ENCODE data around the gene FKBP15.
"Not testable (repeated sequence)": the region's sequence is repeated elsewhere in the genome, so short reads cannot be mapped to it uniquely, and the experiment has no call there.

FKBP15 gene

GRCh38 chr9:113178087-113178486 lies 43.0 kb downstream of the FKBP15 start:
- DNase-seq = no peak

- DNase-seq = no peak
Observed at GRCh38 chr9:113177251-113177650, 43.8 kb downstream of the FKBP15 start.

- no peak for DNase-seq
Observed at GRCh38 chr9:113176803-113177202, 44.3 kb downstream of the FKBP15 start.

DNA sequence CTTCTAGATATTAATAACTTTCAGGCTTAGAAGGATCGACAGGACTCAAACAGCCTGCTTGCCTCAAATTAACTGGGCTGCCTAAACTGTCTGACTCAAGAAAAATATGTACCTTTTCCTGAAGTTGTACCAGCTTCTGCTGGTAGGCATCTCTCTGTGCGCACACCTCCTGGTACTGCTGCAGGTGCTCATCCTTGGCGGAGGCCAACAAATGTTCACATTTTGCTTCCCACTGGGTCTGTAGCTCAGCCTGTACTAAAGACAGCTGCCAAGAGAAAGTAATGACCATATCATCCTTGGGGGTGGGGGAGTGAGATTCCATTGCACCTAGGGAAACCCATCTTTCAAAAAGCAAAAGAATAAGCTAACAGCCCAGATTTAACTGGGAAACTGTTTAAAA lies 47.7 kb downstream of the FKBP15 start:
- no peak for DNase-seq

DNA sequence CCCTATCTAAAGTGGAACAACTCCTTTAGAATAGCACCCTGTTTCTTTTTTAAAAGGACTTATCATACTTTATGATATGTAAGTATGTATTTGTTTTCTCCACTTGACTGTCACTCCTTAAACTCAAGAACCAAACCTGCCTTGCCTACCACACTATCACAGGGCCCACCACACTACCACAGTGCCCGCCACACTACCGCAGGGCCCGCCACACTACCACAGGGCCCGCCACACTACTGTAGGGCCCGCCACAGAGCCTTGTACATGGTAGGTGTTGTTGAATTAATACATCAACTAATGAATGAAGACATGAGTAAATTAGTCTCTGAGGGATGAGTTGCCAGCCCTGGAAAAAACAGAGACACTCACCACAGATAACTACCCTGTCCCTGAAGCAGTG lies 52.3 kb downstream of the FKBP15 start:
- no peak for DNase-seq

DNA sequence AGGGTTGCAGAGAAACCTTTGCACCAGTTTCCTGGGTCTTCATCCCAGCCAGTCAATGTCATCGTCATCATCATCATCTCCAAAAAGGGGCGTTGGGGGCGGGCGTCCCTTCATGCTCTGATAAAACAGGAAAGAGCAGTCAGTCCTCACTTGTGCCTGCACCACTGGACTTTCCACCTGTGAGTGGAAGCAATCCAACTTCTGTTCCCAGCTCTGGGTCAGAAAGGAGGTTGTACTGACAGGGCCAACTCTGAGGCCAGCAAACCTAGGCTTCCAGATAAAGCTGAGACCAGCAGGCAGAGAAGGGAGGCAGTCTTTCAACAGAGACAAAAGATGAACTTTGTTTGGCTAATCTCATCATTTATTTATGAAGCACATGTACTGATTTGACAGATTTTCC lies 55.0 kb downstream of the FKBP15 start:
- DNase-seq = no peak

GRCh38 chr9:113164536-113165300 lies 56.4 kb downstream of the FKBP15 start:
- DNase-seq = no peak

DNA sequence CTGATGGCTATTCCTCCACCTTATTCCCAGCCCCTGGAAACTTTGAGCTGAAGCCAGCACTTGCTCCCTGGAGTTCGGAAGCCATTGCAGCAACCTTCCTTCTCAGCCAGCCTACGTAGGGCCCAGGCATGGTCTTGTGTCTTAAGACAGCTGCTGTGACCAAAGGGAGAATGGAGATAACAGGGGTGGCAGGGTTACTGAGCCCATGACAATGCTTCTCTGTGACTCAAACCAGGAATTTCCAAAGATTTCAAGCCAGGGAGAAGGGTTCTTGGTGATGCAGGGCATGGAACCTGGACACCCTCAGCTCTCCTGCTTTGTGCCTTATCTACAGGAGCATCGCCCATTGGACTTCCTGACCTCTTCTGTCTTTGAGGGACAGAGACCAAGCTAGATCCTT lies 58.1 kb downstream of the FKBP15 start:
- no peak for DNase-seq

DNA sequence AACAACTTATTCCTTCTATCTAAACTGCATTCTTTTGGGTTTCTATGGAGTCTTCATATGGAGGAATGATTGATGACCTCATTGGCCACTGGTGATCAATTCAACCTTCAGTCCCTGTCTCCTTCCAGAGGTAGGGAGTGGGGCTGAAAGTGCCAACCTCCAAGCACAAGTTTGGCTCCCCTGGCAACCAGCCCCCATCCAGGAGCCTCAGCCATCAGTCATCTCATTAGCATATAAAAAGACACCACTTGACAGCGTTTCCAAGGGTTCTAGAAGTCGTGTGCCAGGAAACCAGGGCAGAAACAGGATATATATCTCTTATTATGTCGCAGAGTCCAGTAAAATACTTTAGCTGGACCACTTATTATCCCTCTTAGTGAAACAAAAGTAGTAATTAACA lies 60.5 kb downstream of the FKBP15 start:
- no peak for DNase-seq

DNA sequence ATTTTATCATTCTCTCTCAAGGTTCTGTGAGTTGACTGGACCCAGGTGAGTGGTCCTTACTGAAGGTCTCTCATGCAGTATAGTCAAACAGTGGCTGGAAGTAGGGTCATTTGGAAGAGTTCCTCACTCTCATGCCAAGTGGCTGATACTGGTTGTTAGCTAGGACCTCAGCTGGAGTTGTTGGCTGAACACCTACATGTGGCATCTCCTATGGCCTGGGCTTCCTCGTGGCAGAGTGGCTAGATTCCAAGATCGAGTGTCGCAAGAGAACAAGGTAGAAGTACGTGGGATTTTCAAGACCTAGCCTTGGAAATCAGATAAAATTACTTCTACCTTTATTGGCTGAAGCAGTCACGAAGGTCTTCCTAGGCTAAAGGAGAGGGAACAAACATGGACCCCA lies 62.6 kb downstream of the FKBP15 start:
- no peak for DNase-seq

DNA sequence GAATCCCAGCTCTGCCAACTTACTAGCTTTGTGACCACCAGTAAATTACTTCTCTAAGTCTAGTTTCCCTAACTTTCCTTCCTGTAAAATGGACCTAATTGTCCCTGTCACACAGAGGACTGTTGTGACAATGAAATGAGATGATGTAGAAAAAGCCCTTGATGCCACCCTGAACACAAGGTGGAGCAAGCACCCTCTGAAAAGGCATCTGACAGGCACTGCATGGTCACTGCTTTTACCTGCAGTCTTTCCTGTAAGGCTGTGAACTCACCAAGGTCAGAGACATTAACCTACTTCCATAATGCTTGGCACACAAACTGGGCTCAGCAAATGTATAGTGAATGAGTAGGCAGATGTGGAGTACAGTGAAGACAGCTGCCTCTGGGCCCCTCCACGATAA lies 64.2 kb downstream of the FKBP15 start:
- DNase-seq = peak in 1 of 2 experiments; percentile 7

GRCh38 chr9:113155911-113156588 lies 65.0 kb downstream of the FKBP15 start:
- no peak for DNase-seq

GRCh38 chr9:113154946-113155345 lies 66.1 kb downstream of the FKBP15 start:
- no peak for DNase-seq

- no peak for DNase-seq
Observed at GRCh38 chr9:113154471-113154870, 66.6 kb downstream of the FKBP15 start.

DNA sequence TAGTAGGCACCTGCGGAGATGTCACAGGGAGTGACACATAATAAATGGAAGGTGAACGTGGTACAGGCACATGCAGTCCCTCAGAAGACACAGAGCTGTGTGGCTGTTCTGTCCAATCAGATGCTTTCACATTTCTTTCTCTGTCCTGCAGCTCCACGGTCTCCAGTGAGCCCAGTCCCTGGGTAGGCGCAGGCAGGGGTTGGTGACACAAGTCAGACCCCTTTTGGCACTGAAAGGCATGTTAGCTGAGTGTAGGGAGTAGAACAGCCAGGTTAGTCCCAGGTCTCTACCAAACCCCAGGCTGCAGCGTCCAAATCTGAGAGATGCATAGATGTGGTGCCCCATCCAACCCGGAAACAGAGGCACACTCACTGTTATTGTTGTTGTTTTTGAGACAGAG lies 67.5 kb downstream of the FKBP15 start:
- no peak for DNase-seq

DNA sequence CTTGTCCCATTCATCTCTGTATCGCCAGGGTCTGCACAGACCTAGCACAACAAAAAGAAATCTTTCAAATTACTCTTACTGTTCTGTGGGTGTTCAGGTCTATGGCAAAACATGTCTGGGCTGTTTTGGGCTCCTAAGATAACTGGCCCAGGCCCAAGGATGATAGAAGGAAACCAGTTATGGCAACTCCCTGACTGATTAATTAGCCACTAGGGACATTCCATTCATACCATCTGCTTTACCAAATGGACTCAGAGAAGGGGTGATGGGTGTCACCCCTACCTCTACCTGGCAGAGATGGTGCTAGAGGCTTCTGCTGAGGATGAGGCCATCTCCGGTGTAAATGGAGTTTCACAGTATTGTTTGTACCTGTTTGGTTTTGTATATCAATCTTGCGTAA lies 68.4 kb downstream of the FKBP15 start:
- no peak for DNase-seq

GRCh38 chr9:113151696-113152630 lies 69.1 kb downstream of the FKBP15 start:
- DNase-seq = no peak

GRCh38 chr9:113150670-113151611 lies 70.1 kb downstream of the FKBP15 start, which contains the start of gene SLC31A2:
SLC31A2 (plus strand) TSS chr9:113151007; CDS start chr9:113151075, 68 bp downstream.
- peak; percentile 54 to 92 for DNase-seq

GRCh38 chr9:113149561-113149960 lies 71.5 kb downstream of the FKBP15 start:
- not testable (repeated sequence) for DNase-seq

GRCh38 chr9:113148781-113149510 lies 72.1 kb downstream of the FKBP15 start:
- no peak for DNase-seq

GRCh38 chr9:113148372-113148705 lies 72.7 kb downstream of the FKBP15 start:
- no peak for DNase-seq

Data from NCI-H526 (cell line).